HG02623 (cell line): Measurements from ENCODE around the gene MOGAT3.
A peak's percentile ranks its signal among the peaks of the same experiment; 100 is the strongest.

ENCODE experiments used
- ATAC-seq: cut with Tn5 transposase; IDR thresholded peaks from one replicate; pipeline ENCODE4 v1.9.1; 2021; ENCODE audit warnings: moderate library complexity; ENCODE audit not compliant: unreplicated experiment

The MOGAT3 gene

DNA sequence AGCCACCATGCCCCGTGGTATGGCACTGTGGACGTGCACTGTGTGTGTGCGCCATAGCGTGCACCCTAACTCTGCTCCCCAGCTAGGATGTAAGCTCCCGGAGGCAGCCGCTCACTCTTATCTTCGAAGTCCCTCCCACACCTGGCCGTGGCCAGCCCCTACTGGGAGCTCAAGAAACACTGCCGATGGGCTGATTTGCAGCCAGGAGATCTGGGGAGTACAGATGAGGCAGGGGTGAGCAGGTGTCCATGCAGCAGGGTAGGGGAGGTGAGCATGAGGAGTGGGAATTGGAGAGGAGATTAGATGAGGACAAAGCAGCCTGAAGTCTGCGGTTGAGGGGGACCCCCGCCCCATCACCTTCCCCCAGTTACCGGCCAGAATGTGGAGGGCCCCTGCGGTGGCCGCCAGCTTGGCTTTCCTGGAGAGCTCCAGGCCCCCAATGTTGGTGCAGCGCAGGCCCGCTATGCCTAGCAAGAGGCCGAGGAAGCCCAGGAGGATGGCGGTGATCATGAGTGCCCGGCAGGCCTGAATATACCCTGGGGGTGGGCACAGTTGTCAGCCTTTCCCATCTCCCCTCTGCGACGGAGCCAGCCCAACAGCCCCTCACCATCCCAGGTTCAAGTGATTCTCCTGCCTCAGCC, 33.2 kb upstream of the MOGAT3 start:
- ATAC-seq: no peak

DNA sequence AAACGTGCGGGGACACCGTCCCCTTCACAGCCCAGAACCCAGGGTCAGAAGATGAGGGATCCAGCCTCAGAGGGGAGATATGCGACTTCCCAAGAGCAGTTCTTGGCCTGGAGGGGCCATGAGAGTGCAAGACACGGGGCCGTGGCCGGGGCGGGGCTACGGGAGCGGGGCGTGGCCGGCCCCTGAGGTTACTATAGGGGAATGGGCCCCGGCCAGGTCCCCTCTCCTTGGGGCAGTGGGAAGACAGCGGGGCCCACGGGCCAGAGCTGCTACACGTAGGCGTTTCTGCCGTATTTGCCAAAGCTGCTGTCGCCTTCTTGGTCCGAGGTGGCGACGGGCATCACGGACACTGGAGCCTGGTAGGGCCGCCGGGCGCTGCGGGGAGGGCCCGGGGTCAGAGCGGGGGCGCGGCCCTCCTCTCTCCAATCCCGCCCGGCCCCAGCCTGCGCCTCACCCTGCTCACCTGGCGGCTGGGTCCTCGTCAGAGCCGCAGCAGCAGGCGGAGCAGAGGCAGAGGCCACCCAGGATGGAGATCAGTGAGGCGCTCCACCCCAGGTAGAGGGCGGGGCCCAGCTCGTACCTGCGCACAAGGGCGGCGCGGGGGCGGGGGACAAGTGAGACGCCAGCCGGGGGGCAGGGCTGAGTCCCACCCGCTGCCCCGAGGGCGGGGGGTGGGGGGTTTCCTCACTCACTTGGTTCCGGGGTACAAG, 31.5 kb upstream of the MOGAT3 start:
- ATAC-seq: no peak

DNA sequence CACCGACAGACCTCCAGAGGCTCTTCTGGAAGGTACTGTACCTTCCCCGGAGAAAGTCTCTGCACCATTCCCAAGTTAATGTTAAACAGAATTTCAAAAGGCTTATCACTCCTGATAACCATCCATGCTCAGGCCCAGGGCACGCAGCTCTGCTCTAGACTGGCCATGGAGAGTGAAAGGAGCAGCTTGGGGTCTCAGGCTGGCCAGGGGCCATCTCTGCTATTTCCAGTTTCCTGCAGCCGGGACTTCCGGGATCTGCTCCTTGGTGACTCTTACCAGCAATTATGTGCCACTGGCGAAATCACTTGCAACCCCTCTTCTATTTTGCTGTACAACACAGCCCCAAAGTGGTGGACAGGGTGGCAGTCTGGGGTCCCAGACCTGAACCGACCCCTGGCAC, 30.8 kb upstream of the MOGAT3 start:
- no peak for ATAC-seq

DNA sequence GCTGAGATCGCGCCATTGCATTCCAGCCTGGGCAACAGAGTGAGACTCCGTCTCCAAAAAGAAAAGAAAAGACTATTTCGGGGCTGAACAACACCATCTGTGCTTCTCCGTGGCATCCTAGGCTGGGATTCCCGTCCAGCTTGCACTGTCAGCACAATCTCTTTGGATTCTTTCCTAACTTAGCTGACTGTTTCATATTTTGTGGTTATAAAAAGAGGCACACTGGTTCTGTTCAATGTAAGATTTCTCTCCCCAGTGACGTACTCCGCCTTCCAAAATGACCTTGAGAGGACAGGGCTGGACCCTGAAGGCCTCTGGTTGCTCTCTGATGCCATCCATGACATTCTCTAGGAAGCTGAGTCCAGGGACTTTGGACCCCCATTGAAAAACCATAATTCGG, 25.9 kb upstream of the MOGAT3 start:
- no peak for ATAC-seq

DNA sequence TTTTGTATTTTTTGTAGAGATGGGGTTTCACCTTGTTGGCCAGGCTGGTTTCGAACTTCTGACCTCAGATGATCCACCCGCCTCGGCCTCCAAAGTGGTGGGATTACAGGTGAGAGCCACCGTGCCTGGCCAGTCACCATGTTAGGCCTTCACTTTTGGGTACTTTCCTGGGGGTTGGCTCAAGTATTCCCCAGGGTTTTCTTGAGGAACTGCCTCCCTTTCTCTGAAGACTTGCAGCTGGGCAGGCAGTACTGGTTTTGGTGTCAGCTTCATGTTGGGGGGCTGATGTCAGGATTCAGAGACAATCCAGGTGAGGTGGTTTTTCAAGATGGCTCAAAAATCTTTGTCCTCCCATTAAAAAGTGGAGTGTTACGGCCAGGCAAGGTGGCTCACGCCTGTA, 24.8 kb upstream of the MOGAT3 start:
- no peak for ATAC-seq

DNA sequence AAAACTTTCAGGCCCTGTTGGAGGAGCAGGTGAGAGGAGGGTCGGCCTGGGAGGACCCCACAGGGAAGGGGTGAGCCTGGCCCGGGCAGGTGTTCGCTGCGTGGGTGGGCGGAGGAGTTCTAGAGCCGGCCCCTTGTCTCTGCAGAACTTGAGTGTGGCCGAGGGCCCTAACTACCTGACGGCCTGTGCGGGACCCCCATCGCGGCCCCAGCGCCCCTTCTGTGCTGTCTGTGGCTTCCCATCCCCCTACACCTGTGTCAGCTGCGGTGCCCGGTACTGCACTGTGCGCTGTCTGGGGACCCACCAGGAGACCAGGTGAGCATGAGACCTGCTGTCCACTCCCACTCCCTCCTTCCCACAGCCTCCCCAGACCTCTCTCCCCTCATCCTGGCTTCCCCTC, 22.7 kb upstream of the MOGAT3 start:
- ATAC-seq: no peak

DNA sequence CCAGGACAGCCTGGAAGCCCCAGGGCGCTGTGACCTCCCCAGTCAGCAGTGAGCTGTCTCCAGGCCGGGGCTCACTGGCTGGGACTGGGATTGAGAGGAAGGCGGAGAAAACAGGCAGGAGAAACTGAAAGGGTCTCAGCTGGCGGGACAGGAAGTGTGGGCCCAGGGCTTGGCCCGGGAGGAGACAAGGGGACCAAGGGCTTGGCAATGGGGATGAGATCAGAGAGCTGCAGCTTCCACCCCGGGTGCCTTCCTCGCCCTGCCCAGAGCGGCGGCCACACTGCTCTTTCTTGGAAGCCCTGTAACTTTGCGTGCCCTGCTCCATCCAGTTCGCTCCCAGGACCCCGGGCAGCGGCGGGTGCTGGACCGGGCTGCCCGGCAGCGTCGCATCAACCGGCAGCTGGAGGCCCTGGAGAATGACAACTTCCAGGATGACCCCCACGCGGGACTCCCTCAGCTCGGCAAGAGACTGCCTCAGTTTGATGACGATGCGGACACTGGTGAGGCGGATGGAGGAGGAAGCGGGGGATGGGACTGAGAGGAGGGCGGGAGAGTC, 21.5 kb upstream of the MOGAT3 start:
- ATAC-seq: no peak

DNA sequence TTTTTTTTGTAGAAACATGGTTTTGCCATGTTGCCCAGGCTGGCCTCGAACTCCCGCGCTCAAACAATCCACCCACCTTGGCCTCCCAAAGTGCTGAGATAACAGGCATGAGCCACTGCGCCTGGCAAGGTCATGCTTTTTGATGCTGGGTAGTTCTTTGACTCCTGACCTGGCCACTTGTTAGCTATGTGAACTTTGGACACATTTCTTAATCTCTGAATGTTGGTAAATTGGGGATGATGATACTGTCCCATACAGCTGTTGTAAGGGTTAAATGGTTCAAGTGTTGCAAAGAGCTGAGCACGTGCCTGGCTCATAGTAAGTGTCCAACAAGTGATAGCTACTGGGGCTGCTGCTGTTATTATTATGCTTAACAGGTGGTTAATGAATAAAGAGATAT, 19.5 kb upstream of the MOGAT3 start:
- no peak for ATAC-seq

DNA sequence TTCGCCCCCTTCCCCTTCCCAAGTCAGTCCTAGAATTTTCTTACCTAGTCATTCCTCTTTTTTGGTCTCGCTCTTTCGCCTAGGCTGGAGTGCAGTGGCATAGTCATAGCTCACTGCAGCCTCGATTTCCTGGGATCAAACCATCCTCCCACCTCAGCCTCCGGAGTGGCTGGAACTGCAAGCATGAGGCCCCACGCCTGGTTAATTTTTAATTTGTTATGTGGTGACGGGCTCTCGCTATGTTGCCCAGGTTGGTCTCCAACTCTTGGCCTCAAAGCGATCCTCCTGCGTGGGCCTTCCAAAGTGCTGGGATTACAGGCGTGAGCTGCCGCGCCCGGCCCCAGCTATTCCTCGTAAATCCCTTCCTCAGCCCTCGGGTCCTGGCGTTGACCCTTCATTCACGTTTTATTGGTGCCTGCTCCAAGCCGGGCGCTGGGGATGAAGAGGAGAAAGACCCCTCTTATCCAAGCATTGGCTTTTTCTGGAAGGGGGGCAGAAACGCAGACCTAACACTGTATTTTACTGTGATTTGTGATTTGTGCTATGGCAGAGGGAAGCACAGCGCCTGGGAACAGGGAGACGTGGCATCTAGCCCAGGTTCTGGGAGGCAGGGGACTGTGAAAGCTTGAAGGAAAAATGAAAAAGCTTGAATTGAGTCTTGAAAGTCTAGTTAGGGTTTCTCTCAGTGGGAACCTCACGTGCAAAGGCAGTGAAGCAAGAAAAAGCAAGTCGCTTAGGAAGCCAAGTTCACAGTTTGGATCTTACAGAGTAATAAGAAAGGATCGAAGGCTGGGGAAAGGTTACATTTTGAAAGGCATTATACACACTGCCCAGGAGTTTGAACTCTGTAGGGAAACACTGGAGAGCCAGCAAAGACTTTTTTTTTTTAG, 17.6 kb upstream of the MOGAT3 start:
- peak; percentile 2 for ATAC-seq

DNA sequence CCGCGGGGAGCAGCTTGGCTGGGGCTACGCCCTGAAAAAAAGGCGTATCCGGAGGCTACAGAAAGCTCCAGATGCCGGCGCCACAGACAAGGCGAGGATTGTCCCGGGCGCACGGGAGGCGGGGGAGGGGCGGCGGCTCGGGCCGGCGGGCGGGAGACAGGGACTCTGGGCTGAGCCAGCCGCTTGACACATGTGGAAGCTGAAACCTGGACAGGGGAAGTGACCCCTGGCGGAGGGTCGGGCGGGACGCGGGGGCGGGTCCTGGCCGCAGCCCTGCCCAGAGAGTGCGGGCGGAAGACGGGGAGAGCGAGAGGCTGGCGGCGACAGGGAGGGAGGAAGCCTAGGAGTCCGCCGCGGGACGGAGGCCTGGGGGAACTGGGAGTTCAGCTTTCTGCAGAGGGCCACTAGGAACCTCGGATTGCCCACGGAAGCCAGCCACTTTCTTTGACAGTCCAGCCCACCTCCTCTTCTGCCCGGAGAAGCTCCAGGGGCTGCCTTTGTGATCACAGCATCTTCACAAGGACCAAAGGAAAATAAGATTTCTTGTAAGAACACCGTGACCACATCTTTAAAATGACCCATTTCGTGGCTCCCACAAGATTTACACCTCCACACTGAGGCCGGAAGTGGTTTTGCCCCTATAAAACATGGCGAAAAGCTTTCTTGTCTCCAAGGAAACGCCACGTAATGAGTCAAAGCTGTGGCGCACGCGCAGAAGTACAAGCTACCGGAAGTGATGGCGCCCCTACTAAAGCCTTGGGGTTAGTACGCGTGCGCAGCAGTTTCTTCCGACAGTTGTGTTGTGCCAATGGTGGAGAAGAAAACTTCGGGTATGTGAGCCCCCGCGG, 16.8 kb upstream of the MOGAT3 start, which contains the start of the genes PLOD3 and ZNHIT1:
Gene PLOD3 (minus strand): TSS at position 194 of the 848 bp plus-strand sequence. CDS start 307 bp downstream, outside the sequence.
Gene ZNHIT1 (plus strand): TSS at position 778 of the 848 bp plus-strand sequence. CDS start 31 bp downstream, at position 809.
- peak; percentile 68 for ATAC-seq

DNA sequence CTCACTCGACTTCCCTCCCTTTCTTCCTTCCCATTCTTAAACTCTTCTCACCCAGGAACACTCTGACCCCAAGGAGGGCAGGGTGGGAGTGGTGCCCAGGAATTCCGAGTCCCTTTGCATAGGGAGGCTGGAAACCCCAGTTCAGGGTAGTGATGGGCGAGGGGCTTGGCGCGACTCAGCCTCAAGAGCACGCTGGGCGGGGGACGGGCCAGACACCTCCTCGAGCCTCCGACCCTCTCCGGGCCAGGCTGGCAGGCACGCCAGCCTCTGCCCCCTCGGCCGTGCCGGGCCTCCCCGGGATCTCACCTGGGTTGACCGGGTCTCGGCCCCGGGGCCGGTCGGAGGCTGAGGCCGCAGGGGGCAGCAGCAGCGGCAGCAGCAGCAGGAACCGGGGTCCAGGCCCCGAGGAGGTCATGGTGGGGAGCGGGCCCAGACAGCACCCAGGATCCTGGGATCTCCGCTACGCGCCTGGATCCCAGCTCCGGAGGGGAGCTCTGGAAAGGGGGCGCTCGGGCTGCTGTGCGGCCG, 16.1 kb upstream of the MOGAT3 start:
- ATAC-seq: no peak

DNA sequence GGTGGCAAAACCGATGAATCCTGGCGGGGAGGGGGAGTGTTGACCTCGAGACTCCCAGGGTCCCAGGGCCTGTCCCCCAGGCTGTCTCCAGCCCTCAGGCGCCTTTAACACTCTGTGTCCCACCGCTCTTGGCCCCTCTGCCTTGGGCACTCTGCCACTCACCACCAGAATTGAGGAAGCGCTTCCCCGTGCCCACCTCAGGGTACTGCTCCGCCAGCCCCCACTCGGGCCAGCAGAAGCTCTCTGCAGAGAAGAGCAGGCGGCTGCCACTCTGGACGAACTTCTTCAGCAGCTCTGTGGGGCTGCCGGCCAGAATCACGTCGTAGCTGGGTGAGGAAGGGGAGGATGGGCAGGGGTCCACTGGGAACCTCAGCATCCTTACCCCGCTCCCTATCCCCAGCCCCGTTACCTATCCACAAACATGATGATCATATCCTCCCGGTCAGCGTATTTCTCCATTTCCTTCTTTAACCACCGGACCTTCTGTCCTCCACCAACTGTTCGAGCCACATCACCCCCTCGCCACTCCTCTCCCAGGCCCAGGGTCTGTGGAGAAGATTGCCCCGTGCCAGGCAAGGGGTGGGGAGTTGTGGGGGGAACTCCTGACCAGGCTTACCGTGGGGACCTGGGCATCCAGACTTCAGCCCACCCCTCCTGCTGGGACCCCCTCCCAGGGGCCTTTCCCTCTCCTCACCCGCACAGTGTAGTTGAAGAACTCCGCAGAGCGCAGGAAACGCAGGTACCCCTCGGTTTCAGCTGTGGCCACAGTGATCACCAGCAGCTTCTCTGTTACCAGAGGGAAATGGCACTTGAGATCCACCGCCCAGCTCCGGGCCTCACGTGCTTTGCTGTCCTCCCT, 15.4 kb upstream of the MOGAT3 start:
- no peak for ATAC-seq

DNA sequence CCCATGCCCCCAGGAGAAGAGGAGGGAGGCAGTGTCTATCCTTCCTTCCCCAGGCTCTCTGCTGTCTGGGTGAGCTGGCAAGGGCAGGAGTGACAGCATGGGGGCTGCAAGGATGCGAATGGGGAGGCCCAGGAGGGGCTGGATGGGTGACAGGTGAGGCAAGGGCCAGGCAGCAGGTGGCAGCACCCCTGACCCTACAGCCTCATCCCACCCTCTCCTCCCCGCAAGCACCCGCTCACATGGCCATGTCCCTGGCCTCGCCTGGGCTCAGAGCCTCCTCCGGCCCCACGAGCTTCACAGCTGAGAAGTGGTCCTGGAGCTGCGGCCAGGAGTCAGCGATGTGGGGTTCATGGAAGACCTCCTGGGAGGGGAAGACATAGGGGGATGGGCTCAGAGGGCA, 11.2 kb upstream of the MOGAT3 start:
- ATAC-seq: no peak

DNA sequence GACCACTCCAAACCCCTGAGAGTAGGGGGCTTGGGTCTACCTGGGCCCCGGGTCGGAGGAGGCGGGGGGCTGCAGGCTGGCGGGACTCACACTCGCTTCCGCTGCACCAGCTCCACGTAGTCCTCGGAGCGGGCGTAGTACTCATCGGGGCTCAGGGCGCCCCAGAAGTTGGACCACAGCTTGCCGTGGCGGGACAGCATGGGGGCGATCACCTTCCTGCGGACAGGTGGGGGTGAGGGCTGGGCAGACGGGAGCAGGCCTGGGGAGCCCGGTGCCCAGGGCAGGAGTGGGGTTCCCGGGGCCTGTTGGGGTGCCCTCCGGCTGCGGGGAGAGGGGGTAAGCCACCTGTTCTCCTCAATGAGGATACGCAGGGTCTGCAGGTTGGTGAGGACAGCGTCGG, 10.7 kb upstream of the MOGAT3 start:
- no peak for ATAC-seq

DNA sequence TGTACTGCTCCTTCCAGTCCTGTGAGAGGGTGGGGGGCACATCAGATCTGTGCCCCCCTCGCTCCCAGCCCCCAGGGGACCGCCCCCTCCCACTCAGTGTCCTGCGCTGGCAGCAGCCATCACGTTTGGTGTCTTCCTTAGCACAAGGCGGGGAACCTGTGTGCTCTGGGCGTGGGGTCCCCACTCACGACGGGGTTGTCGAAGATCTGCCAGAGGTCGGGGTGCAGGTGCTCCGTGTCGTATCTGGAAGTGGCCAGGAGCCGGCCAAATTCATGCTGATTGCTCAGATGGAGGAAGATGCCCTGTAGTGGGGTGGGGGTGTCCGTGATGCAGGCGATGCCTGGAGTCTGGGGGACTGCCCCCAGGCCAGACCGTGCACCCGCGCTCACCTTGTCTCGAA, 9.3 kb upstream of the MOGAT3 start:
- no peak for ATAC-seq

DNA sequence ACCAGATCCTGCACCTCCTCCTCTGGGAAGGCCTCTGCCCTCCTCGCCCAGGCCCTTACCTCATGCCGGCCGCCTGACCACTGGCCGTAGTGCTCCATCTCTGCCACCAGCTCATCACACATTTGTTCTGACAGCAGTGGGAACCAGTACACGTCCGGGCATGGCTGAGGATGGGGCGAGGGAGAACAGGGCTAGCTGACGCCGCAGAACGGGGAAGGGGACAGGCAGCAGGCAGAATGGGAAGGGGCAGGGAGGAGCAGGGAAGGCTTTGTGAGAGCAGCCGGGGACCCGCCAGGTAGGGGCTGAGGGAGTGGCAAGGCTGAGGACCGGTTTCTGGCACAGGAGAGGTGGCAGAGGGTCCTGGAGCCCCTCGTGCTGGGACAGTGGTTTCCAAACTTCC, 8.0 kb upstream of the MOGAT3 start:
- no peak for ATAC-seq

DNA sequence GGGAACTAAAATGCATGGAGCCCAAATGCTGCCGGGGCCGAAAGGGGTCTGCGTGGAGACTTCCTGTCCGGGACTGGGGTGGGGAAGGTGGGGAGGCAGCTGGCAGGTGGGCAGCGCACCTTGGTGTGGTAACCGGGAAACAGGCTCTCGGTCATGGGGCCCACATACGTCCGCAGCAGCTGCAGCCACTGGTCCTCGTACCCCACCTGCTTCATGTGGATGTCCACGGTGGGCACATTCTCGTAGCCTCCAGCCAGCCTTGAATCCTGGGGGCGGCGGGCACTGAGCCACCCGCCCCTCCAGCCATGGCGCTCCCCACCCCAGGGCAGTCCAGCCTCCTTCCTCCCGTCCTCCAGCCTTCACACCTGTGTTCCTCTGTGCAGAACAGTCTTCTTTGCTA, 6.6 kb upstream of the MOGAT3 start:
- ATAC-seq: no peak

DNA sequence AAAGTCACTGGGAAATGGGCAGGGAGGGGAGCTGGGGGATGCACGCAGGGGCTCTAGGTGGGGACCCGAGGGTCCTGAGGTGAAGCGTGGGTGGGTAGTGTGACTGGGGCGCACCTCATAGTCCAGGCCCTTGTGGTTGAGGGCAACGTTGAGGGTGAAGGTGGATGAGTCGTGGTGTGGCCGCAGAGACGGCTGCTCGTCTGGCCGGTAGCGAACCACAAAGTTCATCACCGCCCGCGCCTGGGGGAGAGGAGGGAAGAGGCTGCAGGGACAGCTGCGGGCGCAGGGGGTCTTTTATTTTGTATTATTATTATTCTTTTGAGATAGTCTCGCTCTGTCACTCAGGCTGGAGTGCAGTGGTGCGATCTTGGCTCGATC, 5.8 kb upstream of the MOGAT3 start:
- no peak for ATAC-seq
